Muscle of back (tissue), 11 donors: ENCODE measurements around the gene NRG3. TPM values are rescaled to one million over a fixed set of nuclear protein-coding genes. Genes with fewer than 3 reads are reported as not detected.

Experiments used
- DNase-seq, 3 donors: peaks; one replicate each; pipeline versions ENCODE4 v3.0.0 to v3.0.0-alpha.2; 2013
- polyA plus RNA-seq, 10 donors: library from polyadenylated mRNA; unstranded; fragments of 120-200 nt; gene quantifications; one replicate each; pipeline ENCODE4 v1.2.1, GENCODE V29; 2013; ENCODE audit not compliant: insufficient read length in 10 of 10

NRG3 gene
- polyA plus RNA-seq, 10 donors, result 0.12 to 0.64 (median 0.21) TPM

- DNase-seq, result no peak
Measured at GRCh38 chr10:82089327-82089726, 214.3 kb downstream of the NRG3 start.

DNA sequence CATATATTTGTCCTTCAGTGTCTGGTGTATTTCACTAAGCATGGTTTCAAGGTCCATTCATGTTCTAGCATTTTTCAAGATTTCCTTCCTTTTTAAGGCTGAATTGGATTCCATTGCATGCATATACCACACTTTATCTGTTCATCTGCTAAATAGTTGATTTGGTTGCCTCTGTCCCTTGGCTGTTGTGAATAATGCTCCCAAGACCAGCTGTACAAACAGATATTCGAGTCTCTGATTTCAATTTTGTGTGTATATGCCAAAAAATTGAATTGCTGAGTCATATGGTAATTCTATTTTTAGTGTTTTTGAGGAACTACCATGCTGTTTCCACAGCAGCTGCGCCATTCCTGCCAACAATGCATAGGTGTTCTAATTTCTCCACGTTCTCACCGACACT lies 216.4 kb downstream of the NRG3 start:
- DNase-seq, result no peak

- DNase-seq, result no peak
Measured at GRCh38 chr10:82092111-82092510, 217.1 kb downstream of the NRG3 start.

DNA sequence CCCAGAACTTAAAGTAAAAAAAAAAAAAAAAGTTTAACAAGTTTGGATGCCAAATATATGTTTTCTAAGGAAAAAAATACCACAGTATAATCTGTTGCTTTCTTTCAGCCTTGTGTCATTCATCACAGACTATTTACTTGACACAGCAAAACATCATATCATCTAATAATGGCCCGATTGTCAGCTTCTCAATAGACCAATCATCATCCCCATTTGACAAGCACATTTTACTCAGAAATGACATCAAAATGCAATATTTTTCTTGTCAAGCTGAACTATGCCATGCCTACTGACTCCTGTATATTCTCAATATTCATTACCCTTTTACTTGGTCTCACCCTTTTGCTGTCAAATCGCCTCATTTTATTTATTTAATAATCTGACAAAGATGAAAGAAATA lies 249.7 kb downstream of the NRG3 start:
- DNase-seq, result no peak

DNA sequence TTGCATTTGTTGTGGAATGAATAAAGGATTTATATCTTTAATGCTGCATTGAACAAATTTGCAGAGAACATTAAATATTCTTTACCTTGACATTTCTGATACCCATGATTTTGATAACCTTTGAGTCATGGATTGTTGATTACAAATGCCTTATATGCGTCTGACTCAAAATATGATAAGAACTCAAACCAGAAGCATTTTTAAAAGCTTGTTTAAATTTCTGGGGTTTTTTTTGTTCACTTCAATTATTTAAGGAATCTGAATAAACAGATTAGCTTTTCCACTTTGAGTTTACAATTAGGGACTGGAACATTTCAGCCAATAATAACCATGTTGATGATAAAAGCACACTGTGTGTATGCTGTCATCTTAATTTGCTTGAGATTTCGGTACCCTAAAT lies 253.5 kb downstream of the NRG3 start:
- no peak for DNase-seq

- no peak for DNase-seq
Measured at GRCh38 chr10:82136103-82136502, 261.1 kb downstream of the NRG3 start.

- no peak for DNase-seq
Measured at GRCh38 chr10:82144153-82144552, 269.2 kb downstream of the NRG3 start.

DNA sequence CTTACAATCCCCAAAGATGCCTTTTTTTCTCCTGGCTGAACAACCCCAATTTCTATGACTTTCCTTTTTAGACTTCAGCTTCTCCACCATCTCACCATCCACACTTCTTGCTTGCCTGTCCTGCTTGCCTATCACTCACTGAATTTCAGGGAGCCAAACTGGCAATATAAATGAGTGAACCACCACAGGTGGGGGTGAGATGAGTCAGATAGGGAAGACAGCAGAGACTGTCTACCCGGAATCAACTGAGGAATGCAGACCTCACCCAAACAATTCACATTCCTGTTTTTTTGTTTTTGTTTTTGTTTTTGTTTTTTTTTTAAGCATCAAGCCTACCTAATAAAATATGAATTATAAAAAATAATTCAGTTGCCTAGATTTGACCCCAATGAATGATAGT lies 273.8 kb downstream of the NRG3 start:
- DNase-seq, result no peak

- peak in 1 of 3 donors; percentile 7 for DNase-seq
Measured at GRCh38 chr10:82149674-82150073, 274.7 kb downstream of the NRG3 start.

- DNase-seq, result peak in 1 of 3 donors; percentile 12
Measured at GRCh38 chr10:82150123-82150900, 275.3 kb downstream of the NRG3 start.

DNA sequence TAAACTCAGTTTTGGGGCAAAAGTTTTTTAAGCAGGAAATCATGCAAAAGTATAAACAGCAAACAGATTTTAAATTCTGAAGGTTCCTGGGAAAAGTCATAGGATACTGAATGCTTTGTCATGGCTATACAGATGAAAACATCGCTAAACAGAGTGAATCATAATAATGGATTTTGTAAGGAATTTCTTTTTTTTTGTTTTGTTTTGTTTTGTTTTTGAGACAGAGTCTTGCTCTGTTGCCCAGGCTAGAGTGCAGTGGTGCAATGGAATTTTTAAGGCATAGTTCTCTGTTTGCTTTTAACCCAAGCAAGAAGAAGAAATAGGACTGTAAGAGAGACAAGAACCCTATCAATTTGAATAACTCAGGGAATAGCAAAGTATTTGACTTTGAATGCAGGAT lies 285.3 kb downstream of the NRG3 start:
- no peak for DNase-seq

- no peak for DNase-seq
Measured at GRCh38 chr10:82161264-82161663, 286.3 kb downstream of the NRG3 start.

DNA sequence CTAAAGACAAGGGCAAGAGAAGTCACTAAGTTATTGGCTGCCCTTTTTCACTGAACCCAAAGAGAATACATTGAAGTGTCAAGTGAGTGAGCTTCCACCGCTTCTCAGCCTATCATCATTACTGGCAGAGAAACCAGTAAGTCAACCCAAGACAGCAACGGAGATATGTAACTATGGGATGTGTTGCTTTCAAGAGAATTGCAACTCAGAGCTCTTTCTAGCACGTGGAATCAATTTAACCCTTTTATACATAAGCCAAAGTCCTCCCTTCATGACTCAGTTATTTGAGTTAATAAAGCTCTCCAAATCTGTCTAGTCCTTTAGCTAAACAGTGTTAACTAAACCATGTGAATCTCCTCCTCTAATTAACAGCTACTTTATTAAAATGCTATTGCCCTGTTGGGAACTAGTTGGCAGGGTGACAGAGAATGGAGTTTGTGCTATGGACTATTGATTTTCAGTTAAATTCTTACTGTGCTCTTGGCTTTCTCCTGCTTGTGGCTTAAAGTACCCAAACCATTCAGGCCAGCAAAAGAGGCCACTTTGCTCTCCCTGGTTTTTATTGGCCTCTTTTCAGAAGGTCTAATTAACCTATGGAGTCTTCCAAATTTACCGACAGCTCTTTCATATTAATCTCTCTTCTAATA lies 287.7 kb downstream of the NRG3 start:
- DNase-seq, result no peak

- no peak for DNase-seq
Measured at GRCh38 chr10:82171899-82172298, 296.9 kb downstream of the NRG3 start.

GRCh38 chr10:82176587-82176986 lies 301.6 kb downstream of the NRG3 start:
- DNase-seq, result no peak

GRCh38 chr10:82190432-82191260 lies 315.7 kb downstream of the NRG3 start:
- DNase-seq, result peak in 1 of 3 donors; percentile 7

GRCh38 chr10:82191653-82192052 lies 316.7 kb downstream of the NRG3 start:
- no peak for DNase-seq

GRCh38 chr10:82192665-82193064 lies 317.7 kb downstream of the NRG3 start:
- no peak for DNase-seq

- DNase-seq, result no peak
Measured at GRCh38 chr10:82194419-82194818, 319.4 kb downstream of the NRG3 start.

GRCh38 chr10:82206831-82207230 lies 331.8 kb downstream of the NRG3 start:
- no peak for DNase-seq

DNA sequence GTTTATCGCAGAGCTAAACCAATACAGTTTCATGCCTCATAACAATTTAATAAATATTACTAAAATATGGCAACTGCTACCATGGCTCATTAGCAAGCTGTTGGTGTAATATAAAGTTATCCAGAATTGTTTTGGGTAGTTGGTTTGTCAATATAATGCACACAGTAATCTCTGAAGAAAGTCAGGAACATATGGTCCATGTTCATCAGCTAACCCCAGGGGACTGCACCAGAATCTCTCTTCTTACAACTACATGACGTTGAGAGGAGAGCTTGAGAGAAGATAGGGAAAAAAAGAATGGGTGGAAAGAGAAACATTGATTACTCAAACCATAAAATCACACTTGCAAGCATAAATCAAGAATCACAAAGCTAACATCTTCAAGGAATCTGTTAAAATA lies 333.7 kb downstream of the NRG3 start:
- DNase-seq, result no peak

DNA sequence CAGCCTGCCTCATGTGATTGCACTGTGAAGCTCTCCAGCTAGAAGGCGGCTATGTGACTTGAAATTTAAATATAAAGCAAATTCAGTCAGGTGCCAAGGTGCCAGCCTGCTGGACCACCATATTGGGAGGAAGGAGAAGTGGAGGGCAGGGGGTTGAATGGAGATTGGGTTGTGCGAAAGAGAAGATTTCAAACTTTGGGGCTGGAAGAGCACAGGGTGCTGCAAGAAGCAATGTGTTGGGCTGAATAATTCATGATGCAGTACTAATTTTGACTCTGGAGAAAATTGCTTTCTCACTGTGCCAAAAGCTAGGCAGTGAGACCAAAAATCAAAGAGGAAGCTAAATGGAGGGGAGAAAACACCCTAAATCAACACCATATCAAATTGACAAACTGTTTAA lies 335.3 kb downstream of the NRG3 start:
- DNase-seq, result no peak

DNA sequence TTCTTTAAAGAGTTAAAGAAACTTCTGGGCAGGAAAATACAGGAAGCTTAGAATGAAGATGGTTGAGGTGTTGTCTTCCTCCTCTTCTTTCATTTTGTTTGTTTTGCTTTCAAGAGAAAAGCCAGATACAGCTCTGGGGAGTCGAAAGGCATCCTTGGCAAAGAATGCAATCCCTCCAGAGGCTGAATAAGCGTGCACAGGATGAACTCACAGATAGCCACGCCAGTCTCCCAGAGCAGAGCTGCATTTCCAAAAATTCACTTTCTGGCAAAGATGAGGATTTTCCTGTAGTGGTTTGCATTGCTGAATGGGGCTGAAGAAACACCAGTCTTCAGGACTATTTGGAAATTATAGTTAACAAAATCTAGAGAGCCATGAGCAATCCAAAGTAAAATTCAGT lies 336.4 kb downstream of the NRG3 start:
- peak in 2 of 3 donors; percentile 22 to 39 for DNase-seq
